ENCODE results near the gene H2AZ2. TPM values are rescaled to one million over a fixed set of nuclear protein-coding genes. Genes with fewer than 3 reads are reported as not detected.

H2AZ2 gene
- polyA plus RNA-seq (ENCODE audit: insufficient read length in 4 of 4): 100 to 1,000 TPM; 226 to 264 (median 247) TPM

GRCh38 chr7:44847920-44848634 is at the start of gene H2AZ2:
Gene H2AZ2, minus strand, starts transcription at chr7:44848087. Its CDS starts 116 bp downstream, at chr7:44847971.
- peak; percentile 100 for DNase-seq (ENCODE audit: low read depth in 4 of 4, low spot score in 3 of 4)

GRCh38 chr7:44897309-44897708 is 49.4 kb upstream of the H2AZ2 start:
- no peak for DNase-seq (ENCODE audit: low read depth in 4 of 4, low spot score in 3 of 4)

GRCh38 chr7:44894888-44895580 is 47.1 kb upstream of the H2AZ2 start:
- no peak for DNase-seq (ENCODE audit: low read depth in 4 of 4, low spot score in 3 of 4)

- DNase-seq (ENCODE audit: low read depth in 4 of 4, low spot score in 3 of 4): no peak
Measured at GRCh38 chr7:44893710-44894234, 45.9 kb upstream of the H2AZ2 start.

GRCh38 chr7:44891791-44892190 is 43.9 kb upstream of the H2AZ2 start:
- no peak for DNase-seq (ENCODE audit: low read depth in 4 of 4, low spot score in 3 of 4)

- DNase-seq (ENCODE audit: low read depth in 4 of 4, low spot score in 3 of 4): no peak
Measured at GRCh38 chr7:44891372-44891771, 43.5 kb upstream of the H2AZ2 start.

- DNase-seq (ENCODE audit: low read depth in 4 of 4, low spot score in 3 of 4): no peak
Measured at GRCh38 chr7:44889086-44889781, 41.3 kb upstream of the H2AZ2 start.

- DNase-seq (ENCODE audit: low read depth in 4 of 4, low spot score in 3 of 4): no peak
Measured at GRCh38 chr7:44887293-44887692, 39.4 kb upstream of the H2AZ2 start.

GRCh38 chr7:44885394-44886317 is 37.8 kb upstream of the H2AZ2 start, which contains the start of gene PURB:
Gene PURB, minus strand, starts transcription at chr7:44885530. Its CDS starts 182 bp downstream, at chr7:44885348.
- peak; percentile 83 to 90 (median 88) for DNase-seq (ENCODE audit: low read depth in 4 of 4, low spot score in 3 of 4)

- DNase-seq (ENCODE audit: low read depth in 4 of 4, low spot score in 3 of 4): peak in 2 of 4 donors; percentile 14 to 17
Measured at GRCh38 chr7:44884621-44885393, 36.9 kb upstream of the H2AZ2 start.

GRCh38 chr7:44883961-44884620 is 36.2 kb upstream of the H2AZ2 start:
- DNase-seq (ENCODE audit: low read depth in 4 of 4, low spot score in 3 of 4): no peak

GRCh38 chr7:44882899-44883298 is 35.0 kb upstream of the H2AZ2 start:
- DNase-seq (ENCODE audit: low read depth in 4 of 4, low spot score in 3 of 4): no peak

GRCh38 chr7:44881610-44882009 is 33.7 kb upstream of the H2AZ2 start:
- no peak for DNase-seq (ENCODE audit: low read depth in 4 of 4, low spot score in 3 of 4)

- no peak for DNase-seq (ENCODE audit: low read depth in 4 of 4, low spot score in 3 of 4)
Measured at GRCh38 chr7:44881066-44881600, 33.2 kb upstream of the H2AZ2 start.

GRCh38 chr7:44880317-44881018 is 32.6 kb upstream of the H2AZ2 start:
- no peak for DNase-seq (ENCODE audit: low read depth in 4 of 4, low spot score in 3 of 4)

GRCh38 chr7:44876393-44876792 is 28.5 kb upstream of the H2AZ2 start:
- no peak for DNase-seq (ENCODE audit: low read depth in 4 of 4, low spot score in 3 of 4)

- no peak for DNase-seq (ENCODE audit: low read depth in 4 of 4, low spot score in 3 of 4)
Measured at GRCh38 chr7:44875241-44875640, 27.4 kb upstream of the H2AZ2 start.

- DNase-seq (ENCODE audit: low read depth in 4 of 4, low spot score in 3 of 4): no peak
Measured at GRCh38 chr7:44872787-44873186, 24.9 kb upstream of the H2AZ2 start.
